Ovary (tissue), 9 donors: Measurements from ENCODE around the gene IFNA5. TPM values are rescaled to one million over a fixed set of nuclear protein-coding genes. Genes with fewer than 3 reads are reported as not detected.

Source experiments
- DNase-seq, 5 donors: peaks; one replicate each; pipeline ENCODE4 v3.0.0-alpha.2; 2019 to 2020
- H3K27ac ChIP-seq, 2 donors: fragments of 200-600 bp; one replicate each; pipeline versions ENCODE4 v1.5.1 to v1.8.0; 2019 to 2022
- H3K27me3 ChIP-seq: fragments of 200-600 bp; one replicate; pipeline ENCODE4 v1.8.0; 2022
- H3K36me3 ChIP-seq: fragments of 200-600 bp; sonication (generic); one replicate; pipeline ENCODE4 v1.5.1; 2019
- H3K4me1 ChIP-seq: one replicate; pipeline ENCODE4 v1.8.1; 2013; ENCODE audit warnings: mild to moderate bottlenecking, moderate library complexity; ENCODE audit not compliant: insufficient read depth
- H3K4me3 ChIP-seq: fragments of 200-600 bp; sonication (generic); one replicate; pipeline ENCODE4 v1.5.1; 2017
- H3K9me3 ChIP-seq, 2 donors: fragments of 200-600 bp in 1 of 2; sonication (generic) in 1 of 2; one replicate each; pipeline versions ENCODE4 v1.5.1 to v1.8.1; 2013 to 2019; ENCODE audit warnings: mild to moderate bottlenecking in 1 of 2, moderate library complexity in 1 of 2
- CTCF ChIP-seq, 3 donors: fragments of 450-650 bp in 2 of 3; fragments of 200-600 bp in 1 of 3; IDR thresholded peaks; one replicate each; pipeline versions ENCODE4 v1.5.1 to v1.8.0; 2016 to 2022; ENCODE audit warnings: antibody characterized with exemption in 3 of 3, mild to moderate bottlenecking in 1 of 3
- EP300 ChIP-seq: sonication (generic); formaldehyde crosslinking; IDR thresholded peaks from one replicate; pipeline ENCODE4 v1.6.1; 2017; ENCODE audit warnings: antibody characterized with exemption
- POLR2A ChIP-seq: fragments of 450-650 bp; IDR thresholded peaks from one replicate; pipeline ENCODE4 v1.6.1; 2017; ENCODE audit warnings: antibody characterized with exemption, mild to moderate bottlenecking, moderate library complexity
- WGBS, 3 donors: extraction: QIAGEN DNeasy Blood & Tissue Kit in 1 of 3; methylation state at CpG; one replicate each; pipeline versions ENCODE4 v1.1.5 to v1.1.7; 2013 to 2017; 5-methylcytosine and 5-hydroxymethylcytosine counted together
- intact Hi-C, 4 donors: fragments of 100-400 bp; cut with DNase I; formaldehyde crosslinking; loops; one replicate each; pipeline versions ENCODE4 v1.11.0 to v1.15.1; 2022 to 2023
- polyA plus RNA-seq, 2 donors: library from polyadenylated mRNA; stranded (reverse); fragments of 200-250 nt in 1 of 2; fragments of 350-450 nt in 1 of 2; fragmentation: Illumina TruSeq in 1 of 2; extraction: RNeasy Lipid Tissue Mini Kit (QIAGEN cat#74804) in 1 of 2; gene quantifications; one replicate each; pipeline ENCODE4 v1.2.3, GENCODE V29; 2013 to 2014
- total RNA-seq, 7 donors: library from RNA; depleted of rRNA in 2 of 7; stranded (reverse); fragments of >200 nt in 2 of 7; fragmentation: NEBNext Ultra II Directional in 3 of 7; extraction: Animal tissue kit (Norgen Biotek cat#: 25700) in 3 of 7; gene quantifications; one replicate each; pipeline versions ENCODE4 v1.1.0 to v1.2.4, GENCODE V29; 2016 to 2023
- donor health status: DM: no; HTN: no; CAD: no; lungs with moderate emphysema.
- donor health status: DM: no; HTN: no; CAD: no.
- donor health status: Bipolar disorder and iron deficiency.
- donor health status: DM: yes; HTN: yes; CAD: no.
- donor health status: DM: no; HTN: no; CAD: no.
- donor health status: DM: yes; HTN: yes; CAD: no.

IFNA5 gene
- total and polyA plus RNA-seq, 9 donors: 0.42 TPM; not detected in 8

- H3K9me3 ChIP-seq: no peaks in the 10 kb centered on the region
Measured at GRCh38 chr9:21281275-21281674, 23.8 kb downstream of the IFNA5 start.

GRCh38 chr9:21268347-21268657, 36.8 kb downstream of the IFNA5 start:
- no peaks in the 10 kb centered on the region for H3K9me3 ChIP-seq
- intact Hi-C loops: no loop called here
- H3K4me1 ChIP-seq: no peaks in the 10 kb centered on the region
- H3K4me3 ChIP-seq: no peak overlapping the region
- no peak for TF ChIP-seq CTCF (IDR thresholded peaks at IDR 0.05)
- no peak for TF ChIP-seq EP300
- TF ChIP-seq POLR2A: no peak
- H3K36me3 ChIP-seq: no peaks in the 10 kb centered on the region
- WGBS, 3 donors: 29 to 44% (median 42%) methylated on average over 2 of the region's 2 CpGs
- no peak for DNase-seq
- H3K27me3 ChIP-seq: no peaks in the 10 kb centered on the region
- H3K27ac ChIP-seq: no peak overlapping the region

More at GRCh38 chr9:21281275-21281674, 23.8 kb downstream of the IFNA5 start:
- no peaks in the 10 kb centered on the region for H3K36me3 ChIP-seq
- H3K4me1 ChIP-seq: no peaks in the 10 kb centered on the region
- H3K27ac ChIP-seq: no peak overlapping the region
- H3K27me3 ChIP-seq: no peaks in the 10 kb centered on the region
- WGBS, 3 donors: 36 to 75% (median 57%) methylated on average over 2 of the region's 2 CpGs
- no peak for DNase-seq
- H3K4me3 ChIP-seq: no peak overlapping the region
- intact Hi-C loops: no loop called here
- no peak for TF ChIP-seq CTCF (IDR thresholded peaks at IDR 0.05)

- DNase-seq: no peak
- Histone ChIP-seq H3K4me3 (no peak overlapping the region), H3K27ac (no peak overlapping the region), H3K27me3 (no peaks in the 10 kb centered on the region), H3K4me1 (no peaks in the 10 kb centered on the region), H3K36me3 (no peaks in the 10 kb centered on the region), H3K9me3 (no peaks in the 10 kb centered on the region)
- intact Hi-C loops: no loop called here
- 17 to 25% (median 20%) methylated on average over 4 of the region's 4 CpGs for WGBS, 3 donors
- no peak for TF ChIP-seq POLR2A
- TF ChIP-seq CTCF (IDR thresholded peaks at IDR 0.05): no peak
Measured at GRCh38 chr9:21267485-21268346, 37.4 kb downstream of the IFNA5 start.

GRCh38 chr9:21266733-21267484, 38.2 kb downstream of the IFNA5 start:
- Histone ChIP-seq H3K36me3 (no peaks in the 10 kb centered on the region), H3K27ac (no peak overlapping the region), H3K4me3 (no peak overlapping the region), H3K27me3 (no peaks in the 10 kb centered on the region), H3K9me3 (no peaks in the 10 kb centered on the region), H3K4me1 (no peaks in the 10 kb centered on the region)
- 20 to 47% (median 32%) methylated on average over 3 of the region's 3 CpGs for WGBS, 3 donors
- TF ChIP-seq CTCF (IDR thresholded peaks at IDR 0.05): no peak
- TF ChIP-seq EP300: no peak
- no peak for TF ChIP-seq POLR2A
- no peak for DNase-seq
- intact Hi-C loops: no loop called here
